ENCODE measurements around the gene FAM131A.

The FAM131A gene

GRCh38 chr3:184357248-184358123, 20.1 kb downstream of the FAM131A start:
- TF ChIP-seq CTCF (IDR thresholded peaks at IDR 0.05; ENCODE audit: control extremely low read depth, extremely low read depth, low read depth, missing control alignments) = no peak
- DNase-seq (ENCODE audit: extremely low spot score) = no peak
- ChIA-PET POLR2A (interaction anchor here (0.7 kb wide), 1 partner anchor 31 kb away, joined by 3 read pairs; no protein-coding TSS in a partner anchor), CTCF (no interaction called here)

GRCh38 chr3:184358124-184358767, 20.8 kb downstream of the FAM131A start:
- TF ChIP-seq CTCF (IDR thresholded peaks at IDR 0.05; ENCODE audit: control extremely low read depth, extremely low read depth, low read depth, missing control alignments) = no peak
- CTCF ChIA-PET = interaction anchor here (2.8 kb wide), 1 partner anchor 182 kb away, joined by 10 read pairs; no protein-coding TSS in a partner anchor
- no peak for DNase-seq (ENCODE audit: extremely low spot score)
- POLR2A ChIA-PET = interaction anchor here (0.7 kb wide), 1 partner anchor 32 kb away, joined by 3 read pairs; no protein-coding TSS in a partner anchor

GRCh38 chr3:184358921-184359350, 21.5 kb downstream of the FAM131A start:
- no peak for DNase-seq (ENCODE audit: extremely low spot score)
- ChIA-PET POLR2A (no interaction called here), CTCF (interaction anchor here (1.1 to 2.8 kb wide), 2 partner anchors 13 to 181 kb away, joined by 3 to 10 read pairs; no protein-coding TSS in a partner anchor)
- no peak for TF ChIP-seq CTCF (IDR thresholded peaks at IDR 0.05; ENCODE audit: control extremely low read depth, extremely low read depth, low read depth, missing control alignments)

- POLR2A ChIA-PET = interaction anchor here (0.6 kb wide), 1 partner anchor 19 kb away, joined by 6 read pairs; no protein-coding TSS in a partner anchor
- no peak for DNase-seq (ENCODE audit: extremely low spot score)
- CTCF ChIA-PET = interaction anchor here (1.1 to 2.8 kb wide), 4 partner anchors 12 to 183 kb away, joined by 3 to 10 read pairs (median 4); no protein-coding TSS in a partner anchor
- no peak for TF ChIP-seq CTCF (IDR thresholded peaks at IDR 0.05; ENCODE audit: control extremely low read depth, extremely low read depth, low read depth, missing control alignments)
Observed at GRCh38 chr3:184359610-184360009, 22.2 kb downstream of the FAM131A start.

- ChIA-PET POLR2A (interaction anchor here (0.6 kb wide), 2 partner anchors 19 to 141 kb away, joined by 3 to 6 read pairs; no protein-coding TSS in a partner anchor), CTCF (interaction anchor here (1.1 to 2.8 kb wide), 6 partner anchors 11 to 182 kb away, joined by 3 to 10 read pairs (median 4); no protein-coding TSS in a partner anchor)
- DNase-seq (ENCODE audit: extremely low spot score) = no peak
- no peak for TF ChIP-seq CTCF (IDR thresholded peaks at IDR 0.05; ENCODE audit: control extremely low read depth, extremely low read depth, low read depth, missing control alignments)
Observed at GRCh38 chr3:184360070-184360928, 22.9 kb downstream of the FAM131A start.

Measured in GM10248 (cell line).